ENCODE measurements around the gene ARHGAP19. TPM values are rescaled to one million over a fixed set of nuclear protein-coding genes. Genes with fewer than 3 reads are reported as not detected.

Gene ARHGAP19
- total RNA-seq, 1 experiment from 2014 or later = 33.2 TPM

GRCh38 chr10:97274828-97275227 lies 17.6 kb downstream of the ARHGAP19 start:
- Histone ChIP-seq H3K27me3 (ENCODE audit: insufficient read depth, low read length) (no peaks in the 10 kb centered on the region), H3K4me2 (ENCODE audit: insufficient read depth, insufficient read length, low read length) (no peak overlapping the region), H3K9me3 (ENCODE audit: control insufficient read depth, low read depth, low read length) (no peaks in the 10 kb centered on the region), H3K27ac (ENCODE audit: insufficient read length, low read depth, low read length) (no peak overlapping the region), H3K23ac (ENCODE audit: insufficient read length, low read depth, low read length) (no peak overlapping the region), H4K91ac (ENCODE audit: insufficient read length, low read depth, low read length) (no peak overlapping the region), H3K4ac (ENCODE audit: low read depth, low read length) (no peak overlapping the region), H3K79me2 (ENCODE audit: insufficient read depth, low read length) (no peaks in the 10 kb centered on the region; the same call in 1 of the 2 replicates), H3K79me1 (ENCODE audit: insufficient read depth, low read depth, low read length, poor library complexity, severe bottlenecking) (peaks cover 3% of the 10 kb centered on the region), H3K9ac (ENCODE audit: extremely low read depth, insufficient read length, low read length) (no peak overlapping the region), H3T11ph (ENCODE audit: low read length) (no peak overlapping the region), H2AFZ (ENCODE audit: low read length) (no peak overlapping the region), H4K8ac (replicated peaks; ENCODE audit: insufficient read length, low read depth, low read length) (no peak overlapping the region), H3K4me1 (ENCODE audit: insufficient read depth, low read length) (no peaks in the 10 kb centered on the region), H3K18ac (ENCODE audit: insufficient read length, low read depth, low read length) (no peak overlapping the region), H3K23me2 (ENCODE audit: insufficient read length, low read depth, low read length, poor library complexity, severe bottlenecking) (no peaks in the 10 kb centered on the region), H4K5ac (ENCODE audit: insufficient read length, low read depth, low read length) (no peak overlapping the region), H2BK120ac (ENCODE audit: low read depth, low read length, poor library complexity, severe bottlenecking) (no peak overlapping the region), H3K14ac (ENCODE audit: insufficient read depth, low read length) (no peak overlapping the region), H2BK20ac (ENCODE audit: low read depth, low read length, poor library complexity, severe bottlenecking) (no peak overlapping the region), H2BK15ac (ENCODE audit: low read depth, low read length) (no peak overlapping the region), H2BK12ac (ENCODE audit: insufficient read length, low read depth, low read length) (no peak overlapping the region), H2BK5ac (ENCODE audit: insufficient read length, low read length) (no peak overlapping the region), H4K20me1 (ENCODE audit: control insufficient read depth, insufficient read depth, insufficient read length) (no peaks in the 10 kb centered on the region), H2AK5ac (ENCODE audit: insufficient read length, low read length) (no peak overlapping the region), H3K56ac (ENCODE audit: insufficient read length, low read depth, low read length) (no peak overlapping the region)
- Mint-ChIP-seq H3K36me3 (ENCODE audit: insufficient read depth in 1 of 3, low read depth in 3 of 3) (peaks cover 5 to 34% (median 7%) of the 10 kb centered on the region in 3 experiments; a peak in 6 of 7 replicates), H3K27ac (no peak overlapping the region; a peak in 1 of 7 replicates), H3K9me3 (peaks cover 10 to 19% of the 10 kb centered on the region in 2 experiments; a peak in 4 of 5 replicates), H3K4me1 (peaks cover 2 to 9% of the 10 kb centered on the region in 2 experiments; a peak in 2 of 4 replicates), H3K4me3 (no peak overlapping the region), H3K27me3 (ENCODE audit: low read depth) (no peaks in the 10 kb centered on the region)
- TF ChIP-seq CTCF (conservative IDR thresholded peaks at IDR 0.05) = no peak
- no peak for DNase-seq
- WGBS (ENCODE audit: extremely low coverage, insufficient read length, low lambda C conversion rate) = no CpG with 5 or more reads among the region's 9 CpGs
